ENCODE measurements around the gene CSE1L. TPM values are rescaled to one million over a fixed set of nuclear protein-coding genes. Genes with fewer than 3 reads are reported as not detected.

The CSE1L gene
- total RNA-seq, 1 donor from 2014 or later, result 79.6 TPM

DNA sequence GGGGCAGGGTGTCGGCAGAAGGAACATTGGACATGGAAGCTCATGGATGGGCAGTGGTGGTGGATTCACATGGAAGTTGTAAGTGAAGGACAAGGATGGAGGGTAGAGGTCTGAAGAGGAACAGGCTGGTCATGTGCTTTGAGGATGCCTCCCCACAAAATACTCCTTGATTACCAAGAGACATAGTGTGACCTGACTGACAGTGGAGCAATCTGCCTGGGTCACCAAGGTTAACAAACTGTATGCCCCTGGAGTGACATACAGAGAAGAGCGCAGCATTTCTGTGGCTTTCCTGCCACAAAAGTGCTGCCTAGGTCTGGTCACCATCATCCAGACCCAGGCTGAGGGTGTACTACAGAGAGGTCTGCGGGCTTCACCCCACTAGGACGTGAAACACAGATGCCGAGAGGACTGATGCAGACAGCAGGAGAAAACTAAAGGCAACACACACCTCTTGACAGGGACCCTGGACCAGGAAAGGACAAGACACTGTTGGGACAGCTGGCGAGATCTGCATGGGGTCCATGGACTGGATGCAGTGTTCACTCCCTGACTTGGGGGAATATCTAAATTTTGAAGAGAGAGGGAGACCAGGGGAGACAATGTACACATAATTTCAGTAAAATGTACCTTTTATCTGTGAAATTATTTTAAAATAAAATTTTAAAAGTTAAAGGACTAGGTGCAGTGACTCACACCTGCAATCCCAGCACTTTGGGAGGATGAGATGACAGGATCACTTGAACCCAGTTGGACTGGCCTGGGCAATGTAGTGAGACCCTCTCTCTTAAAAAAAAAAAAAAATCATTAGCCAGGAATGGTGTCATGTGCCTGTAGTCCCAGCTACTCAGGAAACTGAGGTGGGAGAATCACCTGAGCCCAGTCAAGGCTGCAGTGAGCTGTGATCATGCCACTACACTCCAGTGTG, 64.9 kb downstream of the CSE1L start:
- Mint-ChIP-seq H3K9me3 (peaks cover 9% of the 10 kb centered on the region), H3K27me3 (ENCODE audit: low read depth) (no peaks in the 10 kb centered on the region), H3K4me1 (no peaks in the 10 kb centered on the region), H3K4me3 (no peak overlapping the region), H3K27ac (no peak overlapping the region), H3K36me3 (peaks cover 37% of the 10 kb centered on the region)
- no peak for DNase-seq (ENCODE audit: low spot score in 2 of 2, unreplicated experiment in 2 of 2)
- TF ChIP-seq, protein P1, sequence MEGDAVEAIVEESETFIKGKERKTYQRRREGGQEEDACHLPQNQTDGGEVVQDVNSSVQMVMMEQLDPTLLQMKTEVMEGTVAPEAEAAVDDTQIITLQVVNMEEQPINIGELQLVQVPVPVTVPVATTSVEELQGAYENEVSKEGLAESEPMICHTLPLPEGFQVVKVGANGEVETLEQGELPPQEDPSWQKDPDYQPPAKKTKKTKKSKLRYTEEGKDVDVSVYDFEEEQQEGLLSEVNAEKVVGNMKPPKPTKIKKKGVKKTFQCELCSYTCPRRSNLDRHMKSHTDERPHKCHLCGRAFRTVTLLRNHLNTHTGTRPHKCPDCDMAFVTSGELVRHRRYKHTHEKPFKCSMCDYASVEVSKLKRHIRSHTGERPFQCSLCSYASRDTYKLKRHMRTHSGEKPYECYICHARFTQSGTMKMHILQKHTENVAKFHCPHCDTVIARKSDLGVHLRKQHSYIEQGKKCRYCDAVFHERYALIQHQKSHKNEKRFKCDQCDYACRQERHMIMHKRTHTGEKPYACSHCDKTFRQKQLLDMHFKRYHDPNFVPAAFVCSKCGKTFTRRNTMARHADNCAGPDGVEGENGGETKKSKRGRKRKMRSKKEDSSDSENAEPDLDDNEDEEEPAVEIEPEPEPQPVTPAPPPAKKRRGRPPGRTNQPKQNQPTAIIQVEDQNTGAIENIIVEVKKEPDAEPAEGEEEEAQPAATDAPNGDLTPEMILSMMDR (IDR thresholded peaks at IDR 0.05; ENCODE audit: unreplicated experiment), result no peak

DNA sequence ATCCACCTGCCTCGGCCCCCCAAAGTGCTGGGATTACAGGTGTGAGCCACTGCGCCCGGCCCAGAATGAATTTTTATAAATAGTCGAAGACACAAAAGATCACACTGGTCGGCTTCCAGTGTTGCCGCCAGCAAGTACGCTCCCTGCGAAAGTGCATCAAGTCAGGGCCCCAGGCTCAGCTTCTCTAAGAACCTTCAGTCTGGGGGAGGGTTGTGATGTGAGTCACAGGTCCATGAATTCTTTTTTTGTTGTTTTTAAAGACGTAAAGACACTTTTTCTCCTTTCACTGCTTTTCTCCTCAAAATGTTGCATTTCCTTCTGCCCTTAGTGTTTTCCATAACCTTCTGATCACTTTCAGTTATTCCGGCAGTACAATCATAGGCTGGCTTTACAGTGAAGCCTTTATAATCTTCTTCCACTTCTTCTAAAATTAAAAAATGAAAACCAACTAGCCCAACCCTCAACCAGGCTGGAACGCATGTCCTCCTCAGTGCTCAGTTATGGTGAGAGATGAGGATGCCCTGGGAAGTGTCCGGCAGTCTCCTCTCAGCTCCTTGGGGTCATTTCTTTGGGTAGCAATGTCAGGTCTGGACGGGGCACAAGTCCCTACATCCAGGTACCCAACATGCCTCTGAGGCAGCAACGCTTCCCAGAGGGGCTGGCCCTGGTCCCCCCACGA, 66.6 kb downstream of the CSE1L start:
- Mint-ChIP-seq H3K36me3 (peaks cover 49% of the 10 kb centered on the region), H3K4me3 (no peak overlapping the region), H3K27ac (no peak overlapping the region), H3K9me3 (peaks cover 9% of the 10 kb centered on the region), H3K4me1 (no peaks in the 10 kb centered on the region), H3K27me3 (ENCODE audit: low read depth) (no peaks in the 10 kb centered on the region)
- TF ChIP-seq, protein P1 (IDR thresholded peaks at IDR 0.05; ENCODE audit: unreplicated experiment), result no peak
- no peak for DNase-seq (ENCODE audit: low spot score in 2 of 2, unreplicated experiment in 2 of 2)

DNA sequence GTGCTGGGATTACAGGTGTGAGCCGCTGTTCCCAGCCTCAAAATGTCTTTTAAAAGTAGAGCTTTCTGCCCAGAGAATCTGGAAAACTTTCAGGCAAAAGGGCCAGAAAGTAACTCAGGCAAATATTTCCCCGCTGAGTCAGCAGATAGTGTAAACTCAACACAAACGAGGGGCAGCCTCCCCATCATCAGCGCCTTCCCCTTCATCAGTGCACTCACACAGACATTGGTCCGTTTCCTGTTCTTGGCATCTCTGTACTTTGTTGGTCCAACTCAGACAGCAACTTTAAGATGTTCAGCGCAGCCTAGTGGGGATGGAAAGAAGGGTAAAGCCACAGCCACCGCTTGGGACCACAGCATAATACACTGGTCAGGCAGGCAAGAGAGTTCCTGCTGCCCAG, 69.5 kb downstream of the CSE1L start:
- no peaks in the 10 kb centered on the region for H3K27me3 Mint-ChIP-seq (ENCODE audit: low read depth)
- TF ChIP-seq, protein P1 (IDR thresholded peaks at IDR 0.05; ENCODE audit: unreplicated experiment), result no peak
- H3K36me3 Mint-ChIP-seq, result peaks cover 54% of the 10 kb centered on the region
- H3K9me3 Mint-ChIP-seq, result no peaks in the 10 kb centered on the region
- DNase-seq (ENCODE audit: low spot score in 2 of 2, unreplicated experiment in 2 of 2), result no peak
- no peaks in the 10 kb centered on the region for H3K4me1 Mint-ChIP-seq
- H3K4me3 Mint-ChIP-seq, result no peak overlapping the region
- no peak overlapping the region for H3K27ac Mint-ChIP-seq

DNA sequence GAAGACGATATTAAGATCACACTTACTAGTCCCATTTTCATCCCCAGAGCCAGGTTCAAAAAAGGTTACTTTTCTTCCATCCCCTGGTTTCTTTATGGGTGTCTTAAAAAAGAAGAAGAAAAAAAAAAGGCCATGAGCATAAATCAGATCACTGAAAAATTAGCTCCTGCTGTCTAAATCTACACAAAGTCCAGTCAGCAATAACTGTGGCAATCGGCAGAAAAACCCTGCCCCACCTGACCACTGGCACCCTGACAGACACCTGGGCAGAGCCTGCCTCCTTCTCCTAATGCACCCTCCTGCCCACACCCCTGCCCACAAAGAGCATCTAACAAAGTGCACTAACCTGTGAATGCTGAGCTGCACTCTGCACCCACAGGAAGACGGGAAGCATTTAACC, 72.2 kb downstream of the CSE1L start:
- Mint-ChIP-seq H3K27me3 (ENCODE audit: low read depth) (no peaks in the 10 kb centered on the region), H3K27ac (no peak overlapping the region), H3K4me3 (no peak overlapping the region), H3K9me3 (no peaks in the 10 kb centered on the region), H3K4me1 (peaks cover 7% of the 10 kb centered on the region), H3K36me3 (peaks cover 56% of the 10 kb centered on the region)
- TF ChIP-seq, protein P1 (IDR thresholded peaks at IDR 0.05; ENCODE audit: unreplicated experiment), result no peak
- DNase-seq (ENCODE audit: low spot score in 2 of 2, unreplicated experiment in 2 of 2), result no peak

DNA sequence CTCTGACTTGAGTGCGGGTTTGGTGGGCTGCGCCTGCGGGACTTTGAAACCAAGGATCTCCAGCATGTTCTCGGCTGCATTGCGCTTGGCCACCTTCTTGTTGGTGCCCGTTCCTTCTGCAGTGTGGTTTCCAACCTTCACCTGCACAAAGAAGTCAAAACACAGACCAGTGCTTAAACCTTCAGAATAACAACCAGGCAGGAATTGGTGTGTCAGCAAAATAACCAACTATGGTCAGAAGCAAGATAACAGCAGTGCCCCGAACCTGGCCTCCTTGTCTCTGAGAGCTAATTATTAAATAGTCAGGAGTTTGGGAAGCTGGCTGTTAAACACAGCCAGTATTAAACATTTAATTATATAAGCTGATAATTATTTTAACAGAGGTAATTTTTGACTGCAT, 73.9 kb downstream of the CSE1L start:
- DNase-seq (ENCODE audit: low spot score in 2 of 2, unreplicated experiment in 2 of 2), result no peak
- H3K4me1 Mint-ChIP-seq, result peaks cover 7% of the 10 kb centered on the region
- no peaks in the 10 kb centered on the region for H3K9me3 Mint-ChIP-seq
- H3K36me3 Mint-ChIP-seq, result peaks cover 61% of the 10 kb centered on the region
- H3K27me3 Mint-ChIP-seq (ENCODE audit: low read depth), result no peaks in the 10 kb centered on the region
- TF ChIP-seq, protein P1 (IDR thresholded peaks at IDR 0.05; ENCODE audit: unreplicated experiment), result no peak
- H3K27ac Mint-ChIP-seq, result no peak overlapping the region
- H3K4me3 Mint-ChIP-seq, result no peak overlapping the region

All from mesothelial cell of epicardium (in vitro differentiated cells).